Endothelial cell of umbilical vein (primary cell): ENCODE data around the gene KLB. TPM values are rescaled to one million over a fixed set of nuclear protein-coding genes. Genes with fewer than 3 reads are reported as not detected.

Experiments
- BruUV-seq: library from RNA; stranded (reverse); fragments of 400-500 nt; replicated peaks from 2 replicates; lab custom pipeline; 2021; lab: Mats Ljungman, UMichigan
- CTCF ChIA-PET: fragments of 300-600, 350-600 bp; sonication (Branson Sonifier 250); formaldehyde crosslinking; loops from one replicate; lab custom pipeline; 2021; ENCODE audit warnings: antibody characterized with exemption, inconsistent platforms; lab: Charles Lee
- POLR2A ChIA-PET: fragments of 300-600, 350-600 bp; sonication (Branson Sonifier 250); formaldehyde crosslinking; loops from one replicate; lab custom pipeline; 2021; ENCODE audit warnings: antibody characterized with exemption, inconsistent platforms; lab: Charles Lee
- DNase-seq: peaks from one replicate; pipeline ENCODE4 v3.0.0-alpha.2; 2011; ENCODE audit warnings: low read depth, low spot score
- FAIRE-seq: peaks from 2 replicates; lab custom pipeline; 2011; peaks lifted over from hg19 to GRCh38; lab: Jason Lieb, UNC
- H2AFZ ChIP-seq: 2 replicates; pipeline ENCODE4 v1.6.0; 2012; ENCODE audit warnings: low read depth, low read length, control low read depth, inconsistent platforms
- H3K27ac ChIP-seq: 2 replicates; pipeline ENCODE4 v1.5.1; 2011; ENCODE audit warnings: low read depth, mild to moderate bottlenecking, control low read depth, low read length, moderate library complexity; ENCODE audit not compliant: insufficient read depth
- H3K27me3 ChIP-seq, 2 experiments: 2 replicates each; pipeline versions ENCODE4 v1.6.0 to v1.6.1; 2011; ENCODE audit warnings: low read length in 2 of 2, mixed read lengths in 1 of 2; ENCODE audit not compliant: control insufficient read depth in 2 of 2, insufficient read depth in 2 of 2
- H3K36me3 ChIP-seq, 2 experiments: 2 replicates in 1 of 2; 3 replicates in 1 of 2; pipeline ENCODE4 v1.5.1; 2011; ENCODE audit warnings: low read length in 2 of 2, mild to moderate bottlenecking in 1 of 2, moderate library complexity in 1 of 2; ENCODE audit not compliant: control insufficient read depth in 2 of 2, insufficient read depth in 2 of 2; ENCODE audit errors: extremely low read depth in 1 of 2
- H3K4me1 ChIP-seq: 3 replicates; pipeline ENCODE4 v1.5.1; 2011; ENCODE audit warnings: mild to moderate bottlenecking, low read length; ENCODE audit not compliant: control insufficient read depth, insufficient read depth; ENCODE audit errors: extremely low read depth
- H3K4me2 ChIP-seq: 2 replicates; pipeline ENCODE4 v1.6.1; 2011; ENCODE audit warnings: low read length, control low read depth, mixed read lengths; ENCODE audit not compliant: insufficient read depth
- H3K4me3 ChIP-seq, 3 experiments: fragments of 200-600 bp in 1 of 3; sonication (generic), shearing (Covaris generic) in 1 of 3; replicated peaks in 1 of 3; 2 replicates each; pipeline ENCODE4 v1.5.1; 2011 to 2016; ENCODE audit warnings: control low read depth in 3 of 3, low read length in 3 of 3, mild to moderate bottlenecking in 2 of 3, inconsistent platforms in 1 of 3, low read depth in 1 of 3, moderate library complexity in 1 of 3; ENCODE audit not compliant: insufficient read depth in 1 of 3
- H3K79me2 ChIP-seq: 2 replicates; pipeline ENCODE4 v1.6.0; 2012; ENCODE audit warnings: low read length, inconsistent platforms; ENCODE audit not compliant: control insufficient read depth, insufficient read depth
- H3K9ac ChIP-seq: replicated peaks from 2 replicates; pipeline ENCODE3; 2011; ENCODE audit warnings: low read length, control low read depth; ENCODE audit not compliant: insufficient read depth; ENCODE audit errors: extremely low read depth
- H3K9me1 ChIP-seq: replicated peaks from 3 replicates; pipeline ENCODE4 v1.6.0; 2011; ENCODE audit warnings: mild to moderate bottlenecking, low read length; ENCODE audit not compliant: control insufficient read depth, insufficient read depth; ENCODE audit errors: extremely low read depth
- H3K9me3 ChIP-seq: replicated peaks from 2 replicates; pipeline ENCODE4 v1.5.1; 2012; ENCODE audit warnings: low read length, inconsistent platforms; ENCODE audit not compliant: control insufficient read depth, insufficient read depth
- H4K20me1 ChIP-seq: replicated peaks from 2 replicates; pipeline ENCODE3; 2011; ENCODE audit warnings: mild to moderate bottlenecking, low read length; ENCODE audit not compliant: control insufficient read depth, insufficient read depth; ENCODE audit errors: extremely low read depth
- EZH2 ChIP-seq: IDR thresholded peaks from 2 replicates; pipeline ENCODE4 v1.6.1; 2012; ENCODE audit warnings: borderline replicate concordance, low read depth, mild to moderate bottlenecking, moderate library complexity, low read length, inconsistent platforms; ENCODE audit not compliant: severe bottlenecking
- FOS ChIP-seq: IDR thresholded peaks from 2 replicates; pipeline ENCODE4 v1.6.1; 2011; ENCODE audit warnings: mild to moderate bottlenecking, low read length, moderate library complexity, borderline replicate concordance; ENCODE audit not compliant: insufficient read depth
- GATA2 ChIP-seq: IDR thresholded peaks from 2 replicates; pipeline ENCODE4 v1.7.0; 2011; ENCODE audit warnings: low read depth, mild to moderate bottlenecking, moderate library complexity, mixed read lengths, low read length; ENCODE audit not compliant: insufficient read length, insufficient read depth
- JUN ChIP-seq: IDR thresholded peaks from 2 replicates; pipeline ENCODE4 v1.6.1; 2011; ENCODE audit warnings: borderline replicate concordance, low read depth; ENCODE audit not compliant: insufficient read length, insufficient read depth
- MYC ChIP-seq: IDR thresholded peaks from one replicate; pipeline ENCODE4 v1.6.1; 2011; ENCODE audit warnings: mild to moderate bottlenecking, low read depth, low read length
- POLR2A ChIP-seq: IDR thresholded peaks from 2 replicates; pipeline ENCODE4 v1.6.1; 2012; ENCODE audit warnings: low read depth, mild to moderate bottlenecking, control low read depth, low read length
- POLR2AphosphoS5 ChIP-seq: IDR thresholded peaks from 2 replicates; pipeline ENCODE4 v1.6.1; 2012; ENCODE audit warnings: low read depth, mild to moderate bottlenecking, control low read depth, low read length, moderate library complexity; ENCODE audit not compliant: insufficient read depth
- dilution Hi-C: fragments of 300-500 bp; cut with MboI; formaldehyde crosslinking; loops from one replicate; pipeline ENCODE4 v1.15.0; 2019; ENCODE audit warnings: low sequenced_read_pairs; ENCODE audit not compliant: extremely low pct_ligation_motif_present
- intact Hi-C: fragments of 100-400 bp; cut with micrococcal nuclease; formaldehyde crosslinking; loops from one replicate; pipeline ENCODE4 v1.10.0; 2022
- polyA plus RNA-seq, 4 experiments: library from polyadenylated mRNA; depleted of rRNA in 3 of 4; stranded (reverse) in 3 of 4; unstranded in 1 of 4; fragments of >200 nt; gene quantifications; 2 replicates each; pipeline versions ENCODE4 v1.2.1 to v1.2.3, GENCODE V29; 2011 to 2012; ENCODE audit warnings: missing spikeins in 1 of 4
- total RNA-seq: library from RNA; stranded (reverse); gene quantifications from 2 replicates; pipeline ENCODE4 v1.2.3, GENCODE V29; 2021
- TF ChIP-seq, protein P1 (sequence below): IDR thresholded peaks from 2 replicates; pipeline ENCODE4 v1.6.1; 2011; ENCODE audit not compliant: insufficient read depth, insufficient read length
- TF ChIP-seq, protein P2 (sequence below), 2 donors: IDR thresholded peaks; 1 replicate in 1 of 2; 2 replicates in 1 of 2; pipeline ENCODE4 v1.5.1; 2011; ENCODE audit warnings: low read length in 2 of 2, mild to moderate bottlenecking in 2 of 2, moderate library complexity in 2 of 2, control low read depth in 1 of 2, inconsistent platforms in 1 of 2, low read depth in 1 of 2; ENCODE audit not compliant: insufficient read depth in 1 of 2; ENCODE audit errors: extremely low read depth in 1 of 2

KLB gene
- total and polyA plus RNA-seq, 2 donors (not counting 3 experiments of a cell fraction or from before 2014, with no cell fraction given): 0.01 TPM; not detected in 1

- Histone ChIP-seq H3K27ac (no peak overlapping the region), H3K79me2 (no peaks in the 10 kb centered on the region), H2AFZ (no peak overlapping the region), H3K9me1 (no peaks in the 10 kb centered on the region), H3K9me3 (no peaks in the 10 kb centered on the region), H3K27me3 (no peaks in the 10 kb centered on the region), H3K4me2 (no peak overlapping the region), H3K9ac (no peak overlapping the region), H3K4me3 (no peak overlapping the region), H3K36me3 (no peaks in the 10 kb centered on the region), H3K4me1 (no peaks in the 10 kb centered on the region), H4K20me1 (no peaks in the 10 kb centered on the region)
- dilution Hi-C loops: no loop called here
- DNase-seq (no peak), FAIRE-seq (no peak)
- no TSS peak for BruUV-seq
- POLR2A ChIA-PET: no interaction called here
- CTCF ChIA-PET: interaction anchor here (1.2 to 3.0 kb wide), 2 partner anchors 12 to 21 kb away, joined by 3 to 11 read pairs; no protein-coding TSS in a partner anchor
- intact Hi-C loops: no loop called here
- TF ChIP-seq, protein P1, sequence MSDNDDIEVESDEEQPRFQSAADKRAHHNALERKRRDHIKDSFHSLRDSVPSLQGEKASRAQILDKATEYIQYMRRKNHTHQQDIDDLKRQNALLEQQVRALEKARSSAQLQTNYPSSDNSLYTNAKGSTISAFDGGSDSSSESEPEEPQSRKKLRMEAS: no peak
- TF ChIP-seq POLR2AphosphoS5: no peak
- no peak for TF ChIP-seq FOS
- no peak for TF ChIP-seq MYC
- TF ChIP-seq JUN: no peak
- no peak for TF ChIP-seq EZH2
- TF ChIP-seq, protein P2, sequence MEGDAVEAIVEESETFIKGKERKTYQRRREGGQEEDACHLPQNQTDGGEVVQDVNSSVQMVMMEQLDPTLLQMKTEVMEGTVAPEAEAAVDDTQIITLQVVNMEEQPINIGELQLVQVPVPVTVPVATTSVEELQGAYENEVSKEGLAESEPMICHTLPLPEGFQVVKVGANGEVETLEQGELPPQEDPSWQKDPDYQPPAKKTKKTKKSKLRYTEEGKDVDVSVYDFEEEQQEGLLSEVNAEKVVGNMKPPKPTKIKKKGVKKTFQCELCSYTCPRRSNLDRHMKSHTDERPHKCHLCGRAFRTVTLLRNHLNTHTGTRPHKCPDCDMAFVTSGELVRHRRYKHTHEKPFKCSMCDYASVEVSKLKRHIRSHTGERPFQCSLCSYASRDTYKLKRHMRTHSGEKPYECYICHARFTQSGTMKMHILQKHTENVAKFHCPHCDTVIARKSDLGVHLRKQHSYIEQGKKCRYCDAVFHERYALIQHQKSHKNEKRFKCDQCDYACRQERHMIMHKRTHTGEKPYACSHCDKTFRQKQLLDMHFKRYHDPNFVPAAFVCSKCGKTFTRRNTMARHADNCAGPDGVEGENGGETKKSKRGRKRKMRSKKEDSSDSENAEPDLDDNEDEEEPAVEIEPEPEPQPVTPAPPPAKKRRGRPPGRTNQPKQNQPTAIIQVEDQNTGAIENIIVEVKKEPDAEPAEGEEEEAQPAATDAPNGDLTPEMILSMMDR (IDR thresholded peaks at IDR 0.05; ENCODE audit: extremely low read depth in 1 of 2, insufficient read depth in 1 of 2, low read depth in 1 of 2, low read length in 2 of 2): no peak
- no peak for TF ChIP-seq GATA2
- no peak for TF ChIP-seq POLR2A
These were observed 83.6 kb downstream of the KLB start for GRCh38 chr4:39490322-39490721.
